GM23338 (cell line): Measurements from ENCODE around the gene NEK6. TPM values are rescaled to one million over a fixed set of nuclear protein-coding genes. Genes with fewer than 3 reads are reported as not detected.

ENCODE experiments used
- CREB1 ChIP-seq: fragments of 250-450 bp; sonication (Bioruptor Pico); IDR thresholded peaks from 2 replicates; pipeline ENCODE4 v1.5.0; 2020; ENCODE audit warnings: low read depth, mild to moderate bottlenecking, moderate library complexity
- CTCF ChIP-seq, 2 experiments: fragments of 200-600 bp in 1 of 2; sonication (generic) in 1 of 2; conservative IDR thresholded peaks; 2 replicates each; pipeline versions ENCODE4 v1.5.1 to v1.6.1; 2016 to 2017; ENCODE audit warnings: antibody characterized with exemption in 2 of 2, low read depth in 2 of 2, mild to moderate bottlenecking in 2 of 2, moderate library complexity in 1 of 2
- EZH2 ChIP-seq: fragments of 200-600 bp; sonication (generic); IDR thresholded peaks from one replicate; pipeline ENCODE4 v1.8.0; 2017; ENCODE audit warnings: antibody characterized with exemption, mild to moderate bottlenecking, low read depth; ENCODE audit not compliant: unreplicated experiment
- EZH2phosphoT487 ChIP-seq: fragments of 200-600 bp; sonication (generic); IDR thresholded peaks from one replicate; pipeline ENCODE4 v1.8.1; 2018; ENCODE audit warnings: antibody characterized with exemption; ENCODE audit not compliant: unreplicated experiment
- JUNB ChIP-seq: IDR thresholded peaks from one replicate; pipeline ENCODE4 v1.6.1; 2016; ENCODE audit warnings: antibody characterized with exemption; ENCODE audit not compliant: unreplicated experiment
- POLR2AphosphoS5 ChIP-seq: IDR thresholded peaks from 2 replicates; pipeline ENCODE4 v1.6.1; 2016; ENCODE audit warnings: antibody characterized with exemption, low read depth
- STAT1 ChIP-seq: IDR thresholded peaks from one replicate; pipeline ENCODE4 v1.6.1; 2016; ENCODE audit warnings: antibody characterized with exemption; ENCODE audit not compliant: unreplicated experiment
- ZNF114 ChIP-seq: fragments of 250-450 bp; sonication (Bioruptor Pico); IDR thresholded peaks from 2 replicates; pipeline ENCODE4 v1.5.0; 2020; ENCODE audit warnings: mild to moderate bottlenecking, moderate library complexity
- ZNF331 ChIP-seq: fragments of 250-450 bp; sonication (Bioruptor Pico); IDR thresholded peaks from 2 replicates; pipeline ENCODE4 v1.5.0; 2020; ENCODE audit warnings: low read depth, mild to moderate bottlenecking, moderate library complexity
- ZNF462 ChIP-seq: fragments of 250-450 bp; sonication (Bioruptor Pico); IDR thresholded peaks from 2 replicates; pipeline ENCODE4 v1.5.0; 2020; ENCODE audit warnings: mild to moderate bottlenecking, moderate library complexity
- polyA plus RNA-seq: library from polyadenylated mRNA; unstranded; fragments of >200 nt; fragmentation: Nextera tagmentation; extraction: Ambion mirVana; gene quantifications from 2 replicates; pipeline ENCODE4 v1.2.1, GENCODE V29; 2016
- total RNA-seq: library from RNA; depleted of rRNA; stranded (reverse); fragments of >200 nt; shearing (Covaris generic); gene quantifications from 2 replicates; pipeline ENCODE4 v1.2.3, GENCODE V29; 2014
- TF ChIP-seq, protein P1 (sequence below): IDR thresholded peaks from 2 replicates; pipeline ENCODE4 v1.6.1; 2016; ENCODE audit warnings: antibody characterized with exemption

Gene NEK6
- total and polyA plus RNA-seq, 2 experiments from 2014 or later = 8.1 to 11.2 TPM

GRCh38 chr9:124386201-124386600 lies 128.5 kb downstream of the NEK6 start (continued):
- TF ChIP-seq ZNF462 (CRISPR knock-in tag) (no peak), ZNF331 (CRISPR knock-in tag) (no peak), CTCF (conservative IDR thresholded peaks at IDR 0.05; ENCODE audit: low read depth in 2 of 2) (no peak), ZNF114 (CRISPR knock-in tag) (no peak), EZH2 (no peak), EZH2phosphoT487 (no peak), STAT1 (no peak), POLR2AphosphoS5 (no peak), JUNB (no peak), CREB1 (CRISPR knock-in tag) (no peak)
- TF ChIP-seq, protein P1, sequence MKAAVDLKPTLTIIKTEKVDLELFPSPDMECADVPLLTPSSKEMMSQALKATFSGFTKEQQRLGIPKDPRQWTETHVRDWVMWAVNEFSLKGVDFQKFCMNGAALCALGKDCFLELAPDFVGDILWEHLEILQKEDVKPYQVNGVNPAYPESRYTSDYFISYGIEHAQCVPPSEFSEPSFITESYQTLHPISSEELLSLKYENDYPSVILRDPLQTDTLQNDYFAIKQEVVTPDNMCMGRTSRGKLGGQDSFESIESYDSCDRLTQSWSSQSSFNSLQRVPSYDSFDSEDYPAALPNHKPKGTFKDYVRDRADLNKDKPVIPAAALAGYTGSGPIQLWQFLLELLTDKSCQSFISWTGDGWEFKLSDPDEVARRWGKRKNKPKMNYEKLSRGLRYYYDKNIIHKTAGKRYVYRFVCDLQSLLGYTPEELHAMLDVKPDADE = no peak
